SK-N-SH (cell line): ENCODE data around the gene EIF2B4. TPM values are rescaled to one million over a fixed set of nuclear protein-coding genes. Genes with fewer than 3 reads are reported as not detected.
A peak's percentile ranks its signal among the peaks of the same experiment; 100 is the strongest.
"Not testable (repeated sequence)": the region's sequence is repeated elsewhere in the genome, so short reads cannot be mapped to it uniquely, and the experiment has no call there.

Experiments used
- CTCF ChIA-PET: fragments of 300-600, 350-600 bp; formaldehyde crosslinking; extraction: SDS; loops from one replicate; lab custom pipeline; 2021; lab: Yijun Ruan, JAX
- POLR2A ChIA-PET: fragments of 350-600 bp; sonication (Branson Sonifier 250); formaldehyde crosslinking; extraction: SDS; loops from one replicate; lab custom pipeline; 2020; ENCODE audit warnings: antibody characterized with exemption, inconsistent platforms; lab: Yijun Ruan, JAX
- DNase-seq: peaks from one replicate; pipeline ENCODE4 v3.0.0; 2012
- H2AFZ ChIP-seq: fragments of 200-600 bp; sonication (generic); 2 replicates; pipeline ENCODE4 v1.8.1; 2016; ENCODE audit warnings: antibody characterized with exemption, mild to moderate bottlenecking, low read depth
- H3F3A ChIP-seq: fragments of 200-600 bp; sonication (generic); replicated peaks from 2 replicates; pipeline ENCODE3; 2016; ENCODE audit warnings: antibody characterized with exemption, mild to moderate bottlenecking; ENCODE audit not compliant: insufficient read depth
- H3K27ac ChIP-seq, 2 experiments: fragments of 200-500 bp in 1 of 2; fragments of 200-600 bp in 1 of 2; sonication (Bioruptor generic) in 1 of 2; sonication (generic), shearing (Covaris generic) in 1 of 2; 2 replicates each; pipeline versions ENCODE4 v1.5.1 to v1.6.1; 2014 to 2016; ENCODE audit warnings: low read depth in 2 of 2, inconsistent platforms in 1 of 2, low read length in 1 of 2, mild to moderate bottlenecking in 1 of 2, mixed read lengths in 1 of 2
- H3K27me3 ChIP-seq: fragments of 200-600 bp; sonication (generic), shearing (Covaris generic); 2 replicates; pipeline ENCODE4 v1.6.1; 2016; ENCODE audit warnings: mixed run types; ENCODE audit not compliant: insufficient read depth
- H3K36me3 ChIP-seq, 2 experiments: fragments of 200-500 bp in 1 of 2; fragments of 200-600 bp in 1 of 2; sonication (Bioruptor generic) in 1 of 2; sonication (generic) in 1 of 2; replicated peaks in 1 of 2; 2 replicates each; pipeline versions ENCODE3 to v1.5.1; 2014 to 2016; ENCODE audit warnings: low read length in 1 of 2, mild to moderate bottlenecking in 1 of 2; ENCODE audit not compliant: insufficient read depth in 2 of 2, control insufficient read depth in 1 of 2
- H3K4me1 ChIP-seq, 2 experiments: fragments of 200-500 bp in 1 of 2; fragments of 200-600 bp in 1 of 2; sonication (Bioruptor generic) in 1 of 2; sonication (generic), shearing (Covaris generic) in 1 of 2; 2 replicates each; pipeline versions ENCODE4 v1.5.1 to v1.6.1; 2014 to 2016; ENCODE audit warnings: low read depth in 1 of 2, low read length in 1 of 2, mixed run types in 1 of 2; ENCODE audit not compliant: insufficient read depth in 2 of 2, control insufficient read depth in 1 of 2
- H3K4me2 ChIP-seq: fragments of 200-600 bp; sonication (generic), shearing (Covaris generic); 2 replicates; pipeline ENCODE4 v1.6.1; 2017; ENCODE audit warnings: mixed run types
- H3K4me3 ChIP-seq, 2 experiments: fragments of 200-500 bp in 1 of 2; fragments of 200-600 bp in 1 of 2; sonication (Bioruptor generic) in 1 of 2; sonication (generic), shearing (Covaris generic) in 1 of 2; 2 replicates each; pipeline versions ENCODE4 v1.5.1 to v1.8.1; 2014 to 2016; ENCODE audit warnings: low read depth in 2 of 2, inconsistent platforms in 1 of 2, low read length in 1 of 2, mild to moderate bottlenecking in 1 of 2, mixed read lengths in 1 of 2, moderate library complexity in 1 of 2
- H3K79me2 ChIP-seq: fragments of 200-600 bp; sonication (generic); 2 replicates; pipeline ENCODE4 v1.8.1; 2017; ENCODE audit warnings: mild to moderate bottlenecking; ENCODE audit not compliant: insufficient read depth
- H3K9ac ChIP-seq: fragments of 200-600 bp; sonication (generic); 2 replicates; pipeline ENCODE4 v1.6.1; 2017; ENCODE audit warnings: mixed run types
- H3K9me2 ChIP-seq: fragments of 200-600 bp; sonication (generic); 2 replicates; pipeline ENCODE4 v1.6.1; 2017; ENCODE audit warnings: mixed run types
- H3K9me3 ChIP-seq: fragments of 200-600 bp; sonication (generic); 2 replicates; pipeline ENCODE4 v1.6.1; 2017; ENCODE audit warnings: mixed run types, mild to moderate bottlenecking, moderate library complexity
- H4K20me1 ChIP-seq: fragments of 200-600 bp; sonication (generic); 2 replicates; pipeline ENCODE4 v1.6.1; 2017; ENCODE audit warnings: mild to moderate bottlenecking, mixed run types; ENCODE audit not compliant: insufficient read depth
- EP300 ChIP-seq, 2 experiments: IDR thresholded peaks; 2 replicates each; pipeline versions ENCODE4 v1.4.0 to v1.6.1; 2012; ENCODE audit warnings: borderline replicate concordance in 1 of 2, low read depth in 1 of 2, low read length in 1 of 2
- EZH2phosphoT487 ChIP-seq: fragments of 200-600 bp; sonication (generic); IDR thresholded peaks from 2 replicates; pipeline ENCODE4 v1.6.1; 2017; ENCODE audit warnings: low read depth, mixed run types, mild to moderate bottlenecking, antibody characterized with exemption, moderate library complexity, borderline replicate concordance
- FOSL2 ChIP-seq: IDR thresholded peaks from 2 replicates; pipeline ENCODE4 v1.4.0; 2012; ENCODE audit warnings: low read depth, mild to moderate bottlenecking, moderate library complexity, borderline replicate concordance
- GABPA ChIP-seq: IDR thresholded peaks from 2 replicates; pipeline ENCODE4 v1.4.0; 2012; ENCODE audit warnings: low read depth, mild to moderate bottlenecking
- GATA2 ChIP-seq: sonication (generic); formaldehyde crosslinking; IDR thresholded peaks from 2 replicates; pipeline ENCODE4 v1.5.0; 2020; ENCODE audit warnings: mild to moderate bottlenecking, missing genetic modification reagents
- MXI1 ChIP-seq: IDR thresholded peaks from 2 replicates; pipeline ENCODE4 v1.6.1; 2012; ENCODE audit warnings: mild to moderate bottlenecking, low read depth, low read length, improper control_type of control experiment
- RAD21 ChIP-seq: IDR thresholded peaks from 2 replicates; pipeline ENCODE4 v1.6.1; 2012; ENCODE audit warnings: mild to moderate bottlenecking, low read length
- RFX5 ChIP-seq: IDR thresholded peaks from 2 replicates; pipeline ENCODE4 v1.6.1; 2012; ENCODE audit warnings: mild to moderate bottlenecking, improper control_type of control experiment, low read length
- SIN3A ChIP-seq: IDR thresholded peaks from 2 replicates; pipeline ENCODE4 v1.6.1; 2012; ENCODE audit warnings: low read depth, mild to moderate bottlenecking, low read length, moderate library complexity, borderline replicate concordance
- TCF12 ChIP-seq: IDR thresholded peaks from 2 replicates; pipeline ENCODE4 v1.4.0; 2012
- USF2 ChIP-seq: fragments of 150-350 bp; IDR thresholded peaks from 2 replicates; pipeline ENCODE4 v1.6.1; 2017; ENCODE audit warnings: antibody characterized with exemption, low read length, low read depth, borderline replicate concordance
- WGBS: methylation state at CpG from one replicate; pipeline ENCODE4 v1.1.6; 2017; ENCODE audit warnings: low lambda C conversion rate; 5-methylcytosine and 5-hydroxymethylcytosine counted together
- polyA plus RNA-seq, 3 experiments: library from polyadenylated mRNA; depleted of rRNA; stranded (reverse); fragments of >200 nt; gene quantifications; 2 replicates each; pipeline ENCODE4 v1.2.3, GENCODE V29; 2012
- TF ChIP-seq, protein P1 (sequence below): IDR thresholded peaks from 2 replicates; pipeline ENCODE4 v1.4.0; 2012; ENCODE audit warnings: low read depth, borderline replicate concordance
- TF ChIP-seq, protein P2 (sequence below): fragments of 150-350 bp; IDR thresholded peaks from 2 replicates; pipeline ENCODE4 v1.6.1; 2016; ENCODE audit warnings: mild to moderate bottlenecking, low read depth, low read length
- TF ChIP-seq, protein P3 (sequence below): IDR thresholded peaks from 2 replicates; pipeline ENCODE4; 2012

EIF2B4 gene
- polyA plus RNA-seq, 1 of the 3 experiments (the other 2 are of a cell fraction), result 51.7 TPM

- TF ChIP-seq, protein P1, sequence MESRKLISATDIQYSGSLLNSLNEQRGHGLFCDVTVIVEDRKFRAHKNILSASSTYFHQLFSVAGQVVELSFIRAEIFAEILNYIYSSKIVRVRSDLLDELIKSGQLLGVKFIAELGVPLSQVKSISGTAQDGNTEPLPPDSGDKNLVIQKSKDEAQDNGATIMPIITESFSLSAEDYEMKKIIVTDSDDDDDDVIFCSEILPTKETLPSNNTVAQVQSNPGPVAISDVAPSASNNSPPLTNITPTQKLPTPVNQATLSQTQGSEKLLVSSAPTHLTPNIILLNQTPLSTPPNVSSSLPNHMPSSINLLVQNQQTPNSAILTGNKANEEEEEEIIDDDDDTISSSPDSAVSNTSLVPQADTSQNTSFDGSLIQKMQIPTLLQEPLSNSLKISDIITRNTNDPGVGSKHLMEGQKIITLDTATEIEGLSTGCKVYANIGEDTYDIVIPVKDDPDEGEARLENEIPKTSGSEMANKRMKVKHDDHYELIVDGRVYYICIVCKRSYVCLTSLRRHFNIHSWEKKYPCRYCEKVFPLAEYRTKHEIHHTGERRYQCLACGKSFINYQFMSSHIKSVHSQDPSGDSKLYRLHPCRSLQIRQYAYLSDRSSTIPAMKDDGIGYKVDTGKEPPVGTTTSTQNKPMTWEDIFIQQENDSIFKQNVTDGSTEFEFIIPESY, result no peak
- TF ChIP-seq FOSL2 (peak; percentile 100), EP300 (IDR thresholded peaks at IDR 0.05; ENCODE audit: borderline replicate concordance in 1 of 2, low read depth in 1 of 2, low read length in 1 of 2) (peak; percentile 19 to 80; a peak in 1 of 4 replicates), TCF12 (peak; percentile 91), RFX5 (no peak), EZH2phosphoT487 (no peak), GABPA (0 out of 2 replicates have a peak, but pooled peaks have one; percentile 29), MXI1 (no peak), RAD21 (peak; percentile 31; the same call in 1 of the 2 replicates), SIN3A (peak; percentile 94), GATA2 (no peak), USF2 (no peak)
- TF ChIP-seq, protein P2, sequence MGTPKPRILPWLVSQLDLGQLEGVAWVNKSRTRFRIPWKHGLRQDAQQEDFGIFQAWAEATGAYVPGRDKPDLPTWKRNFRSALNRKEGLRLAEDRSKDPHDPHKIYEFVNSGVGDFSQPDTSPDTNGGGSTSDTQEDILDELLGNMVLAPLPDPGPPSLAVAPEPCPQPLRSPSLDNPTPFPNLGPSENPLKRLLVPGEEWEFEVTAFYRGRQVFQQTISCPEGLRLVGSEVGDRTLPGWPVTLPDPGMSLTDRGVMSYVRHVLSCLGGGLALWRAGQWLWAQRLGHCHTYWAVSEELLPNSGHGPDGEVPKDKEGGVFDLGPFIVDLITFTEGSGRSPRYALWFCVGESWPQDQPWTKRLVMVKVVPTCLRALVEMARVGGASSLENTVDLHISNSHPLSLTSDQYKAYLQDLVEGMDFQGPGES, result no peak
- TF ChIP-seq, protein P3, sequence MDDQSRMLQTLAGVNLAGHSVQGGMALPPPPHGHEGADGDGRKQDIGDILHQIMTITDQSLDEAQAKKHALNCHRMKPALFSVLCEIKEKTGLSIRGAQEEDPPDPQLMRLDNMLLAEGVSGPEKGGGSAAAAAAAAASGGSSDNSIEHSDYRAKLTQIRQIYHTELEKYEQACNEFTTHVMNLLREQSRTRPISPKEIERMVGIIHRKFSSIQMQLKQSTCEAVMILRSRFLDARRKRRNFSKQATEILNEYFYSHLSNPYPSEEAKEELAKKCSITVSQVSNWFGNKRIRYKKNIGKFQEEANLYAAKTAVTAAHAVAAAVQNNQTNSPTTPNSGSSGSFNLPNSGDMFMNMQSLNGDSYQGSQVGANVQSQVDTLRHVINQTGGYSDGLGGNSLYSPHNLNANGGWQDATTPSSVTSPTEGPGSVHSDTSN, result peak; percentile 97
Observed at GRCh38 chr2:27320958-27321543, 49.1 kb downstream of the EIF2B4 start (continued).

- peaks cover 28% of the 10 kb centered on the region; the same call in 1 of the 2 replicates for H3K79me2 ChIP-seq
- H3K4me1 ChIP-seq, result peaks cover 9 to 33% of the 10 kb centered on the region in 2 experiments; a peak in 3 of 4 replicates
- H3K27me3 ChIP-seq, H3K9ac ChIP-seq, DNase-seq, POLR2A ChIA-PET, H3K4me3 ChIP-seq, H2AFZ ChIP-seq, H3K27ac ChIP-seq, H3K9me2 ChIP-seq, H3K9me3 ChIP-seq, H4K20me1 ChIP-seq, H3K4me2 ChIP-seq: not testable (repeated sequence)
- WGBS, result 94% methylated on average over 15 of the region's 15 CpGs
- H3F3A ChIP-seq, result peaks cover 13% of the 10 kb centered on the region
- CTCF ChIA-PET, result interaction anchor here (1.1 to 3.5 kb wide), 5 partner anchors 12 to 55 kb away, joined by 3 to 21 read pairs (median 6); partner anchors contain the start of gene UCN
- peaks cover 0 to 12% of the 10 kb centered on the region in 2 experiments for H3K36me3 ChIP-seq
Observed at GRCh38 chr2:27319839-27320238, 50.3 kb downstream of the EIF2B4 start.
